Lower lobe of right lung (tissue), 2 donors: ENCODE results near the gene DOHH. TPM values are rescaled to one million over a fixed set of nuclear protein-coding genes. Genes with fewer than 3 reads are reported as not detected.

Experiments used
- ATAC-seq, 2 donors: fragments of 200-7000 bp; cut with Tn5 transposase; one replicate each; pipeline ENCODE4 v1.9.1; 2020 to 2022; ENCODE audit warnings: mild to moderate bottlenecking in 2 of 2, moderate library complexity in 2 of 2
- DNase-seq: peaks from one replicate; pipeline ENCODE4 v3.0.0-alpha.2; 2020
- H3K27ac ChIP-seq: fragments of 200-600 bp; one replicate; pipeline ENCODE4 v1.8.0; 2022
- H3K27me3 ChIP-seq: fragments of 200-600 bp; one replicate; pipeline ENCODE4 v1.8.0; 2022; ENCODE audit warnings: low read depth
- H3K36me3 ChIP-seq: fragments of 200-600 bp; one replicate; pipeline ENCODE4 v1.8.0; 2022; ENCODE audit warnings: mild to moderate bottlenecking
- H3K4me1 ChIP-seq: fragments of 200-600 bp; one replicate; pipeline ENCODE4 v1.8.0; 2022
- H3K4me3 ChIP-seq: fragments of 200-600 bp; one replicate; pipeline ENCODE4 v1.8.0; 2022; ENCODE audit warnings: mild to moderate bottlenecking
- H3K9me3 ChIP-seq: fragments of 200-600 bp; one replicate; pipeline ENCODE4 v1.8.0; 2022
- CTCF ChIP-seq: fragments of 200-600 bp; IDR thresholded peaks from one replicate; pipeline ENCODE4 v1.8.0; 2022; ENCODE audit warnings: antibody characterized with exemption, mild to moderate bottlenecking
- intact Hi-C: fragments of 100-400 bp; cut with DNase I; formaldehyde crosslinking; loops from one replicate; pipeline ENCODE4 v1.11.0; 2022
- total RNA-seq: library from RNA; stranded (reverse); fragmentation: NEBNext Ultra II Directional; extraction: Animal tissue kit (Norgen Biotek cat#: 25700); gene quantifications from one replicate; pipeline ENCODE4 v1.2.1, GENCODE V29; 2021
- donor health status: DM: no; HTN: yes; CAD: no; lungs with severe emphysema.

DOHH gene
- total RNA-seq, 1 donor from 2014 or later: 9.9 TPM

GRCh38 chr19:3475449-3475848, 25.0 kb downstream of the DOHH start:
- ATAC-seq (no peak), DNase-seq (no peak)
- H3K36me3 ChIP-seq: no peaks in the 10 kb centered on the region
- H3K27me3 ChIP-seq: peaks cover 4% of the 10 kb centered on the region
- H3K4me3 ChIP-seq: no peak overlapping the region
- TF ChIP-seq CTCF: no peak
- intact Hi-C loops: loop anchor here (10.0 kb wide), 1 partner anchor 151 kb away; no protein-coding TSS in a partner anchor
- H3K4me1 ChIP-seq: peaks cover 8% of the 10 kb centered on the region
- no peaks in the 10 kb centered on the region for H3K9me3 ChIP-seq
- no peak overlapping the region for H3K27ac ChIP-seq

GRCh38 chr19:3474614-3475013, 25.9 kb downstream of the DOHH start:
- intact Hi-C loops: loop anchor here (10.0 kb wide), 1 partner anchor 150 kb away; no protein-coding TSS in a partner anchor
- H3K27me3 ChIP-seq: no peaks in the 10 kb centered on the region
- no peak overlapping the region for H3K4me3 ChIP-seq
- H3K36me3 ChIP-seq: no peaks in the 10 kb centered on the region
- ATAC-seq (no peak), DNase-seq (no peak)
- peaks cover 8% of the 10 kb centered on the region for H3K4me1 ChIP-seq
- H3K9me3 ChIP-seq: no peaks in the 10 kb centered on the region
- H3K27ac ChIP-seq: no peak overlapping the region
- TF ChIP-seq CTCF: no peak

- DNase-seq (no peak), ATAC-seq (no peak)
- Histone ChIP-seq H3K4me1 (peaks cover 14% of the 10 kb centered on the region), H3K9me3 (no peaks in the 10 kb centered on the region), H3K27me3 (no peaks in the 10 kb centered on the region), H3K4me3 (no peak overlapping the region), H3K36me3 (no peaks in the 10 kb centered on the region), H3K27ac (no peak overlapping the region)
- intact Hi-C loops: loop anchor here (10.0 kb wide), 1 partner anchor 149 kb away; no protein-coding TSS in a partner anchor
- no peak for TF ChIP-seq CTCF
These were observed 26.5 kb downstream of the DOHH start for GRCh38 chr19:3474010-3474409.

- DNase-seq (no peak), ATAC-seq (peak; percentile 71)
- intact Hi-C loops: loop anchor here (10.0 kb wide), 1 partner anchor 147 kb away; no protein-coding TSS in a partner anchor
- no peak overlapping the region for H3K27ac ChIP-seq
- peaks cover 14% of the 10 kb centered on the region for H3K4me1 ChIP-seq
- H3K27me3 ChIP-seq: no peaks in the 10 kb centered on the region
- no peaks in the 10 kb centered on the region for H3K36me3 ChIP-seq
- TF ChIP-seq CTCF: peak; percentile 88
- H3K4me3 ChIP-seq: no peak overlapping the region
- H3K9me3 ChIP-seq: no peaks in the 10 kb centered on the region
These were observed 28.4 kb downstream of the DOHH start for GRCh38 chr19:3471954-3472655.

- Histone ChIP-seq H3K27ac (no peak overlapping the region), H3K36me3 (no peaks in the 10 kb centered on the region), H3K4me1 (peaks cover 14% of the 10 kb centered on the region), H3K27me3 (no peaks in the 10 kb centered on the region), H3K4me3 (no peak overlapping the region), H3K9me3 (no peaks in the 10 kb centered on the region)
- intact Hi-C loops: loop anchor here (10.0 kb wide), 1 partner anchor 146 kb away; no protein-coding TSS in a partner anchor
- ATAC-seq: peak in 1 of 2 donors; percentile 1
- no peak for TF ChIP-seq CTCF
- DNase-seq: no peak
These were observed 29.9 kb downstream of the DOHH start for GRCh38 chr19:3470500-3471128.
